ENCODE data around the gene ZNF574. TPM values are rescaled to one million over a fixed set of nuclear protein-coding genes. Genes with fewer than 3 reads are reported as not detected.
"Not testable (repeated sequence)": the region's sequence is repeated elsewhere in the genome, so short reads cannot be mapped to it uniquely, and the experiment has no call there.

ZNF574 gene
- total RNA-seq, 1 experiment from 2014 or later = 24.6 TPM

GRCh38 chr19:42100241-42100640, 24.3 kb downstream of the ZNF574 start:
- H2AFZ ChIP-seq (ENCODE audit: low read depth, low read length, poor library complexity, severe bottlenecking); H3K9me3 ChIP-seq (ENCODE audit: control insufficient read depth in 1 of 2, insufficient read depth in 1 of 2, low read depth in 1 of 2, low read length in 2 of 2); H3K79me2 ChIP-seq (ENCODE audit: insufficient read depth, low read length); BruUV-seq (replicated peaks); intact Hi-C loops (cut with micrococcal nuclease); H3K9ac ChIP-seq (ENCODE audit: low read length); POLR2A ChIA-PET; H3K36me3 ChIP-seq (ENCODE audit: control insufficient read depth in 1 of 2, insufficient read depth in 2 of 2, low read length in 2 of 2); RAD21 ChIA-PET (ENCODE audit: low non-redundant PET in 1 of 2, low total read pairs in 2 of 2, uncharacterized antibody in 2 of 2, unreplicated experiment in 2 of 2); H3K27me3 ChIP-seq (ENCODE audit: insufficient read depth, low read length); H4K20me1 ChIP-seq (ENCODE audit: insufficient read depth); H3K9me2 ChIP-seq (ENCODE audit: insufficient read depth): not testable (repeated sequence)
- H3K4me1 ChIP-seq (ENCODE audit: control insufficient read depth in 1 of 2, insufficient read depth in 2 of 2, low read length in 2 of 2) = peaks cover 24 to 29% of the 10 kb centered on the region in 2 experiments
- peak; percentile 81 for TF ChIP-seq JUND (IDR thresholded peaks at IDR 0.05)
- peak; percentile 79 for TF ChIP-seq FOSL1 (IDR thresholded peaks at IDR 0.05; ENCODE audit: low read depth)
- peak; percentile 54; the same call in 1 of the 2 replicates for TF ChIP-seq SP1 (IDR thresholded peaks at IDR 0.05; ENCODE audit: low read depth)
- peak; percentile 75 for TF ChIP-seq TCF7L2 (IDR thresholded peaks at IDR 0.05; ENCODE audit: borderline replicate concordance, extremely low read depth, insufficient read depth, insufficient read length)
- DNase-seq (ENCODE audit: low read depth, low spot score) (peak; percentile 60), ATAC-seq (peak; percentile 82)
- 0 out of 4 replicates have a peak overlapping the region, but pooled peaks of 1 of the 2 experiments have one; percentile 18 for H3K4me3 ChIP-seq (replicated peaks in 1 of 2; ENCODE audit: low read depth in 1 of 2, low read length in 2 of 2)
- 0 out of 2 replicates have a peak overlapping the region, but pooled peaks have one; percentile 13 for H3K27ac ChIP-seq (ENCODE audit: low read depth, low read length)
- H3K4me2 ChIP-seq (ENCODE audit: low read length) = peak overlapping the region; percentile 68
- CTCF ChIA-PET = interaction anchor here (0.6 to 1.4 kb wide), 3 partner anchors 14 to 143 kb away, joined by 3 to 5 read pairs (median 3); partner anchors contain the start of gene POU2F2

- Histone ChIP-seq H3K9ac (ENCODE audit: low read length) (no peak overlapping the region), H3K36me3 (ENCODE audit: control insufficient read depth in 1 of 2, insufficient read depth in 2 of 2, low read length in 2 of 2) (no peaks in the 10 kb centered on the region), H3K9me2 (ENCODE audit: insufficient read depth) (no peaks in the 10 kb centered on the region), H4K20me1 (ENCODE audit: insufficient read depth) (no peaks in the 10 kb centered on the region), H3K27ac (ENCODE audit: low read depth, low read length) (no peak overlapping the region), H3K4me1 (ENCODE audit: control insufficient read depth in 1 of 2, insufficient read depth in 2 of 2, low read length in 2 of 2) (peaks cover 24 to 29% of the 10 kb centered on the region in 2 experiments), H3K27me3 (ENCODE audit: insufficient read depth, low read length) (peaks cover 16% of the 10 kb centered on the region; the same call in 1 of the 2 replicates), H3K9me3 (ENCODE audit: control insufficient read depth in 1 of 2, insufficient read depth in 1 of 2, low read depth in 1 of 2, low read length in 2 of 2) (no peaks in the 10 kb centered on the region), H2AFZ (ENCODE audit: low read depth, low read length, poor library complexity, severe bottlenecking) (no peak overlapping the region), H3K4me2 (ENCODE audit: low read length) (no peak overlapping the region), H3K4me3 (replicated peaks in 1 of 2; ENCODE audit: low read depth in 1 of 2, low read length in 2 of 2) (no peak overlapping the region), H3K79me2 (ENCODE audit: insufficient read depth, low read length) (no peaks in the 10 kb centered on the region)
- intact Hi-C loops (cut with micrococcal nuclease) = no loop called here
- ChIA-PET RAD21 (ENCODE audit: low non-redundant PET in 1 of 2, low total read pairs in 2 of 2, uncharacterized antibody in 2 of 2, unreplicated experiment in 2 of 2) (no interaction called here), POLR2A (interaction anchor here (0.7 kb wide), 1 partner anchor 74 kb away, joined by 3 read pairs; no protein-coding TSS in a partner anchor), CTCF (interaction anchor here (1.2 kb wide), 2 partner anchors 11 to 105 kb away, joined by 3 read pairs; no protein-coding TSS in a partner anchor)
- TF ChIP-seq CTCF (IDR thresholded peaks at IDR 0.05 in 2 of 3, conservative IDR thresholded peaks at IDR 0.05 in 1 of 3; ENCODE audit: borderline replicate concordance in 1 of 3, insufficient read depth in 1 of 3, low read depth in 2 of 3, low read length in 2 of 3) (no peak), SRF (IDR thresholded peaks at IDR 0.05; ENCODE audit: low read depth) (no peak), JUND (IDR thresholded peaks at IDR 0.05) (no peak), TCF7L2 (IDR thresholded peaks at IDR 0.05; ENCODE audit: borderline replicate concordance, extremely low read depth, insufficient read depth, insufficient read length) (no peak), ZFX (IDR thresholded peaks at IDR 0.05) (no peak), POLR2A (IDR thresholded peaks at IDR 0.05; ENCODE audit: borderline replicate concordance, extremely low read depth, insufficient read depth, insufficient read length) (no peak), SP1 (IDR thresholded peaks at IDR 0.05; ENCODE audit: low read depth) (no peak), ZNF274 (IDR thresholded peaks at IDR 0.05; ENCODE audit: low read depth, low read length) (no peak), CBX3 (IDR thresholded peaks at IDR 0.05; ENCODE audit: low read depth) (no peak), POLR2AphosphoS5 (IDR thresholded peaks at IDR 0.05; ENCODE audit: low read depth, low read length) (no peak), EZH2 (IDR thresholded peaks at IDR 0.05) (no peak), EGR1 (IDR thresholded peaks at IDR 0.05; ENCODE audit: low read depth) (no peak), CEBPB (IDR thresholded peaks at IDR 0.05; ENCODE audit: low read depth) (no peak), ZBTB33 (IDR thresholded peaks at IDR 0.05; ENCODE audit: extremely low read depth, insufficient replicate concordance, low read length) (no peak), SIN3A (IDR thresholded peaks at IDR 0.05; ENCODE audit: low read depth) (no peak)
- no TSS peak for BruUV-seq (replicated peaks)
- ATAC-seq (no peak), DNase-seq (ENCODE audit: low read depth, low spot score) (no peak)
These were observed 26.9 kb downstream of the ZNF574 start for GRCh38 chr19:42102877-42103276.

Data from HCT116 (cell line).